ENCODE data around the gene FLOT1.

GRCh38 chr6:30761791-30762429 lies 19.4 kb upstream of the FLOT1 start:
- no peak for TF ChIP-seq CTCF (IDR thresholded peaks at IDR 0.05)
- no peak for TF ChIP-seq EZH2phosphoT487 (IDR thresholded peaks at IDR 0.05)
